ENCODE results near the gene PACSIN1.

Gene PACSIN1

GRCh38 chr6:34528996-34529664, 63.3 kb downstream of the PACSIN1 start:
- DNase-seq = no peak

DNA sequence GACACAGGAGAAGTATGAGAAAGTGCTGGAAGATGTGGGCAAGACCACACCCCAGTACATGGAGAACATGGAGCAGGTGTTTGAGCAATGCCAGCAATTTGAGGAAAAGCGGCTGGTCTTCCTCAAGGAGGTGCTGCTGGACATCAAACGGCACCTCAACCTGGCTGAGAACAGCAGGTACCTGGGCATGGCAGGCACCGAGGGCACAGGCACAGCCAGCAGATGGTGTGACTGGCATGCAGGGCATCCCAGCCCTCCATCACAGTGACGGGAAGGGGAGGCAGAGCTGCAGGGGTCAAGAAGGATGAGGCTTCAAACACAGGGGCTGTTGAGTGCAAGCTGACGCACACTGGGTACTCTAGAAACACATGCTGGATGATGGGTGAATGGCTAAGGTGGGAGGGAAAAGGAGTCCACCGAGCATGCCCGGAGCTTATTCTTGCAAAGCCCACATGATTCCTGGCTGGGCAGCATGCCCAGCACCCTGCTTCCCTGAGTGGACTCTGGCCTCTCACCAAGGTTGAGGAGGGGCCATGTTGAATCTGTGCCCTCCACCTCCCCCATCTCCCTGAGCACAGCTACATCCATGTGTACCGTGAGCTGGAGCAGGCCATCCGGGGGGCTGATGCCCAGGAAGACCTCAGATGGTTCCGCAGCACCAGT, 63.9 kb downstream of the PACSIN1 start:
- peak in 1 of 2 experiments; percentile 28 for DNase-seq

DNA sequence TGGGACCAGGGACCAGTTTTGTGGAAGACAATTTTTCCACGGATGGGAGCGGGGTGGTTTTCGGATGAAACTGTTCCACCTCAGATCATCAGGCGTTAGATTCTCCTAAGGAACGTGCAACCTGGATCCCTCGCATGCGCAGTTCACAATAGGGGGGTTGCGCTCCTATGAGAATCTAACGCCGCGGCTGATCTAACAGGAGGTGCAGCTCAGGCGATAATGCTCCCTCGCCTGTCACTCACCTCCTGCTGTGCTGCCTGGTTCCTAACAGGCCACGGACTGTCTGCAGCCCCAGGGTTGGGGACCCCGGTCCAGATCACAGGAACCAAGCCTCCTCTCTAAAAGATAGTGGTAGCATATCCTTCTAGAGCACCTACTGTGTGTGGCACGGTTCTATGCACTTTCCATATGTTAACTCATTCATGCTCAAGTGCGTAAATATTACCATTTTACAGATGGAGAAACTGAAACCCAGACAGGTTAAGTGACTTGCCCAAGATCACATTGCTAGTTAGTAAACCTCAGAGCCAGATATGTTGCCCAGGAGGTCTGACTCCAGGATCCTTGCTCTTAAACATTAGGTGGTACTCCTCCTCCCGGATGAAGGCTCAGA, 65.0 kb downstream of the PACSIN1 start:
- DNase-seq = no peak

- no peak for DNase-seq
These were observed 65.8 kb downstream of the PACSIN1 start for GRCh38 chr6:34531580-34532201.

DNA sequence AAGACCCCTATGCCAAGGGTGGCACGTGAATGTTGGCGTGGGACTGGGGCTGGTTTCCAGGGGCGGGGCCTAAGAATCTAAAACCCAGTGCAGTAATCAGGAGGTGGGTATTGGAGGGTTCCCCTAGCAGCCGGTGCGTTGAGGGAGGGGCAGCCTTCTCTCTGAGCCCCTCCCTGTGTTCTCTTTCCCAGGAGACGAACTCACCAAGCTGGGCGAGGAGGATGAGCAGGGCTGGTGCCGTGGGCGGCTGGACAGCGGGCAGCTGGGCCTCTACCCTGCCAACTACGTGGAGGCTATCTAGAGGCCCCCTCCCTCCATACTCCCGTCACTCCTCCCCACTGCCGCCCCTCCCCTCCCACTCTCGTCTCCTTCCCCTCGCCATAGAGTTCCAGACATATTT, 66.4 kb downstream of the PACSIN1 start:
- DNase-seq = no peak

GRCh38 chr6:34534146-34534545, 68.3 kb downstream of the PACSIN1 start:
- DNase-seq = no peak

GRCh38 chr6:34534656-34535055, 68.8 kb downstream of the PACSIN1 start:
- DNase-seq = no peak

DNA sequence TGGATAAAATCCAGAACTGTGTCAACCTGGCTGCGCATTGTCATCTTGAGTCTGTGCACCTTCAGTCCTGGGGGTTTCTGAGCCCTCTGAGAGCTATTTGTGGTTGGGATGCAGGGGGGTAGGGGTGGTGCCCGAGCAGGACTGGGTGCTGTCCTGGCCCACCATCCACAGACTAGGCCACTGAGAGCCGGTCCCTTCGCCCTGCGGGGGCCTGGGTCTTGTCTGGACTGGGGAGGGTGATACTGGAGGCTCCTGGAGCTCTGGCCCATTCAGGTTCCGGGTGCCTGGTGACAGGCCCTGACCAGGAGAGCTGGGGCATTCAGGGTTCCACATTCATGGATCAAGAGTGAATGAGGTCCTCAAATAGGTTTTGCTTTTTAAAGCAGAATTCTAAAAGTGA, 69.3 kb downstream of the PACSIN1 start:
- DNase-seq = no peak

GRCh38 chr6:34535646-34536045, 69.8 kb downstream of the PACSIN1 start:
- DNase-seq = no peak

DNA sequence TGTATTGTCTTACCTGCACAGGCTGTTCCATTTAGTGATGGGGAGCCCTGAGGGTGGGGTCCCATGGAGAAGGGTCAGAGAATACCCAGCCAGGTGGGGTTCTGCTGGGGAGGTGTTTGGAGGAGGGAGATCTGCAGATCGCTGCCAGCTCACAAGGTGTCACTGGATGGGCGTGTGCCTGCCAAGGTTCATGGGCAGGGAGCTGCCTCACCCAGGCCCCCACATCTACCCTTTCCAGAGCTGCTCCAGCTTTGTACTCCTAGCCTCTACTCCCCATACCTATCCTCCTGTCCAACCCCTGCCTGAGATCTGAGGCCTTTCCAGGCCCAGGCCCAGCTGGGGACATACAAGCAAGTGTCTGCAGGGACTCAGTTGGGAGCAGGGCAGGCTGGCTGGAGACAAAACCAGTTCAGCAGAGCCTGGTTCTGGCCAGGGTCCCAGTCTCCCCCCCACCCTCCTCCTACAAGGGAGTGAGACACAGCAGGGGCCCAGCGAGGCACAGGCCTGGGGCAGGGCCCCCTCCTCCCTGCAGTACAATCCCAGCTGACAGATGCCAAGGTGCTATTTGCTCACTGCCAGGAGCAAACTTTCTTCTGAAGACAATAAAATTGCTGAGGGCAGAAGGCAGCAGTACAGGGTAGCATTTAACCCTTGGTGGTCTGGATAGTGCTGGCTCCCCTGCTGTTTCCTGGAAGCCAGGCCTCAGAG, 70.5 kb downstream of the PACSIN1 start:
- peak; percentile 75 to 89 for DNase-seq

GRCh38 chr6:34536959-34537848, 71.3 kb downstream of the PACSIN1 start:
- DNase-seq = no peak

GRCh38 chr6:34537922-34538550, 72.2 kb downstream of the PACSIN1 start:
- DNase-seq = no peak

GRCh38 chr6:34538581-34538980, 72.7 kb downstream of the PACSIN1 start:
- DNase-seq = peak; percentile 43 to 78

GRCh38 chr6:34539181-34539580, 73.3 kb downstream of the PACSIN1 start:
- DNase-seq = no peak

- no peak for DNase-seq
These were observed 74.3 kb downstream of the PACSIN1 start for GRCh38 chr6:34540222-34540621.

DNA sequence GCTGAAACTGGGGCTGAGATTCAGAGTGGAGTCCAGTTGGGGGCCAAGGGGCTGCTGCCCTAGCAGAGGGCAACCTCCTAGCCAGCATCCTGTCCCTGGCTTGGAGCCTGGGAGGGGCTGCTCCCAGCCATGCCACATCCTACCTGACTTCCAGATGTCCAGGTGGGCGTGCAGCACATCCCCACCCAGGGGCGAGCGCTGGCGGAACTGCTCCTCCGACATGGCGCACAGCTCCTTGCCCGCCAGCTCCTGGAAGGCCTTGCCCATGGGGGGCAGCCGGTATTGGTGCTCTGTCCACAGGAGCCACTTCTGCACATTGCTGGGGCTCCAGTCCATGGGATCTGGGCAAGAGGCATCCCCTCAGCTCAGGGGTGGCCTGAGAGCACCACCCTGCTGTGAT, 75.0 kb downstream of the PACSIN1 start:
- DNase-seq = no peak

- no peak for DNase-seq
These were observed 77.5 kb downstream of the PACSIN1 start for GRCh38 chr6:34543421-34543820.

GRCh38 chr6:34544052-34544604, 78.3 kb downstream of the PACSIN1 start:
- DNase-seq = no peak

DNA sequence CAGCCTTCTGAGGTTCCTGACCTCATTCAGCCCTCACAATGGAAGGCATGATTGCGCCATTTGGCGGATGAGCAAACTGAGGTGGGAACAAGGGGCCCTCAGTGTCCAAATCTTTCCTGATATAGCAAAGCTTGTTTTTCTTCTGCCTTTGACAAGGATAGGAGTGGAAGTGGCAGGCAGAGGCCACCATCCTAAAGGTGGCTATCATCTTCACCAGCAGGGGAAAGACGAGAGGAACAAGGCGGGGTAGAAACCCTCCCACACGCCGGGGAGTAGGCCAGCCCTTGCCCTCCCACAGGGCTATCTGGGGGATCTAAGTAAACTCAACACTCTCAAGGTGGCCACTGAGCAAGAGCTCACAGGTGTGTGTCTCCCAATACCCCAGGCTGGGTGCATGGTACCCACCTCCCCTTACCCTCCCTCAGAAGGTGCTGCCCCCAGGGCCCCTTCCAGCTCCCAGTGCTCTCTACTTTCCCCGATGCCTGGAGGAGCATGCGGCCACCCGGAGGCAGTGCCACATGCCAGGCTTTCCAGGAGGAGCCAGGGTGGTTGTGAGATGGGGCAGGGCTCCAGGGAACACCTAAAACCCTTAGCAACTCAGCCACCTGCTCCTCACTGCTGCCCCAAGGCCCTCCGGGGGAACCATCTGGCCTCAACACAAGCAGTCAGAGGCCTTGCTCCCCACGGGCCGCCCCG, 79.0 kb downstream of the PACSIN1 start:
- DNase-seq = peak in 1 of 2 experiments; percentile 6

GRCh38 chr6:34546551-34547321, 80.9 kb downstream of the PACSIN1 start:
- DNase-seq = peak; percentile 91 to 94
